ENCODE results near the gene RP2. TPM values are rescaled to one million over a fixed set of nuclear protein-coding genes. Genes with fewer than 3 reads are reported as not detected.
A peak's percentile ranks its signal among the peaks of the same experiment; 100 is the strongest.

Gene RP2
- total RNA-seq: 14.6 TPM

GRCh38 chrX:46836701-46837557 is at the start of gene RP2:
Gene RP2, plus strand, starts transcription at chrX:46837043. Its CDS starts 58 bp downstream, at chrX:46837101.
- H3K27ac ChIP-seq (ENCODE audit: low read depth, low read length): peak within 1 kb of the TSS; percentile 78

DNA sequence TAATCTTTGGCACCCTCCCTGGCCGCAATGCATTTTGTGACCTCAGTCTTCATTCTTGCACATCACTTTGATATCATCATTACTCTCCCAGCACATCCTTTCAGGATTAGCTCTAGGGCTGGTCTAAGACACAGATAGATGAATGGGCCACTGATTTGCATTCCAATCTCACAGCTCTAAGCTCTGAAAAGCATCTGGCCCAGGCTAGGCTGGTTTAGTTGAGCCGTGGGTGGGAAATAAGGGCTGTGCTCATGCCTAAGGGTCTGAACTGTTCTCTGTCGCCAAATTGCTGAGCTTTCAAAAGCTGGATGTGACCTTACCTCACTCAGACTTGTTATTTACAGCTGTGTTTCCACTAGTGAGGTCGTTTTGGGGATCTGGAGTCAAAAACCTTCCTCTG is 47.9 kb upstream of the RP2 start:
- H3K27ac ChIP-seq (ENCODE audit: low read depth, low read length): no peak overlapping the region
- H3K9me3 ChIP-seq (ENCODE audit: control insufficient read depth in 3 of 3, low read length in 3 of 3): no peaks in the 10 kb centered on the region
- H3K4me3 ChIP-seq (ENCODE audit: low read length in 3 of 3): no peak overlapping the region
- H3K27me3 ChIP-seq (ENCODE audit: control insufficient read depth in 3 of 3, insufficient read depth in 3 of 3, low read length in 3 of 3): no peaks in the 10 kb centered on the region
- peaks cover 0 to 3% (median 0%) of the 10 kb centered on the region in 3 donors for H3K4me1 ChIP-seq (ENCODE audit: control insufficient read depth in 3 of 3, insufficient read depth in 3 of 3, low read length in 3 of 3)
- H3K9ac ChIP-seq (ENCODE audit: low read depth in 1 of 3, low read length in 3 of 3): no peak overlapping the region
- H3K36me3 ChIP-seq (ENCODE audit: control insufficient read depth in 3 of 3, insufficient read depth in 3 of 3, low read length in 3 of 3): no peaks in the 10 kb centered on the region

More at GRCh38 chrX:46836701-46837557, at the start of gene RP2:
- no peaks in the 10 kb centered on the region for H3K27me3 ChIP-seq (ENCODE audit: control insufficient read depth in 3 of 3, insufficient read depth in 3 of 3, low read length in 3 of 3)
- no peaks in the 10 kb centered on the region for H3K36me3 ChIP-seq (ENCODE audit: control insufficient read depth in 3 of 3, insufficient read depth in 3 of 3, low read length in 3 of 3)
- no peaks in the 10 kb centered on the region for H3K9me3 ChIP-seq (ENCODE audit: control insufficient read depth in 3 of 3, low read length in 3 of 3)
- H3K4me3 ChIP-seq (ENCODE audit: low read length in 3 of 3): peak within 1 kb of the TSS; percentile 83 to 88 (median 85)
- H3K9ac ChIP-seq (ENCODE audit: low read depth in 1 of 3, low read length in 3 of 3): peak within 1 kb of the TSS; percentile 80 to 87 (median 85)
- no peaks in the 10 kb centered on the region for H3K4me1 ChIP-seq (ENCODE audit: control insufficient read depth in 3 of 3, insufficient read depth in 3 of 3, low read length in 3 of 3)

DNA sequence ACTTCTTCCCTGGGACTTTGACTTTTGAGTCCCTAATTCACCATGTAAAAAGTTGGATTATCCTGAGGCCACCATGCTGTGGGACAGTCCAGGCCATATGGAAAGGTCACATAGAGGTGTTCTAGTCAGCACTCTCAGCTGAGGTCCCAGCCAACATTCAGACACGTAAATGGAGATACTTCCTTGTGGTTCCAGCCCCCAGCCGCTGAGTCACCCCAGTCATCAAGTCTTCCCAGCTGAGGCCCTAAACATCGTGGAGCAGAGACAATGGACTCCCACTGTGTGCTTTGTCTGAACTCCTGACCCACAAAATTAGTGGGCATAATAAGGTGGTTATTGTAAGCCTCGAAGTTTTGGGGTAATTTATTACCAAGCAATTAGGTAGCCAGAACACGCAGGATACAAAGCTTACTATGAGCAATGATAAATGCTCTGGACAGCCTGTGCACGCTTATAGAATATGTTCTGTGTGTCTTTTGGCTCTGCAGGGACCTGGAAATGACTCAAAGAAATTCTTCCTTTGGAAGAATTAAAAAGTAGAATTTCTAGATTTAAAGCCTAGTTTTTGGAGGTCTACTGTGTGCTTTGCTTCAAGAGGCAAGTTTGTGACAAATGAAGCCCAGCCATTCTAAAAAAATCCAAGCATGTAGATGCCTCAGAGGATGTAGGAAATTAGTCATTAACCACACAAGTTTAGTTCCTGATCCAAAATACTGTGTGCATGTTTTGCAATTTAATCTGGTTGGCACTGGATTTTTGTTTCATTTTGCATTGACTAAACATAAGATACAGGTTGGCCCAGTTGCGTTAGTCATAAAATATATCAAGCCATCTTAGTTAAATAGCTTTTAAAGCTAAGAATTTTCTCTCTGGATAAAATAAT is 44.7 kb upstream of the RP2 start:
- Histone ChIP-seq H3K27me3 (ENCODE audit: control insufficient read depth in 3 of 3, insufficient read depth in 3 of 3, low read length in 3 of 3) (no peaks in the 10 kb centered on the region), H3K9me3 (ENCODE audit: control insufficient read depth in 3 of 3, low read length in 3 of 3) (no peaks in the 10 kb centered on the region), H3K4me3 (ENCODE audit: low read length in 3 of 3) (no peak overlapping the region), H3K36me3 (ENCODE audit: control insufficient read depth in 3 of 3, insufficient read depth in 3 of 3, low read length in 3 of 3) (no peaks in the 10 kb centered on the region), H3K4me1 (ENCODE audit: control insufficient read depth in 3 of 3, insufficient read depth in 3 of 3, low read length in 3 of 3) (peaks cover 0 to 3% (median 0%) of the 10 kb centered on the region in 3 donors), H3K9ac (ENCODE audit: low read depth in 1 of 3, low read length in 3 of 3) (no peak overlapping the region), H3K27ac (ENCODE audit: low read depth, low read length) (no peak overlapping the region)

- H3K36me3 ChIP-seq (ENCODE audit: control insufficient read depth in 3 of 3, insufficient read depth in 3 of 3, low read length in 3 of 3): no peaks in the 10 kb centered on the region
- peaks cover 0 to 3% (median 0%) of the 10 kb centered on the region in 3 donors for H3K4me1 ChIP-seq (ENCODE audit: control insufficient read depth in 3 of 3, insufficient read depth in 3 of 3, low read length in 3 of 3)
- H3K27ac ChIP-seq (ENCODE audit: low read depth, low read length): no peak overlapping the region
- H3K27me3 ChIP-seq (ENCODE audit: control insufficient read depth in 3 of 3, insufficient read depth in 3 of 3, low read length in 3 of 3): no peaks in the 10 kb centered on the region
- no peak overlapping the region for H3K4me3 ChIP-seq (ENCODE audit: low read length in 3 of 3)
- no peak overlapping the region for H3K9ac ChIP-seq (ENCODE audit: low read depth in 1 of 3, low read length in 3 of 3)
- H3K9me3 ChIP-seq (ENCODE audit: control insufficient read depth in 3 of 3, low read length in 3 of 3): no peaks in the 10 kb centered on the region
Observed at GRCh38 chrX:46792810-46793188, 44.0 kb upstream of the RP2 start.

- H3K9me3 ChIP-seq (ENCODE audit: control insufficient read depth in 3 of 3, low read length in 3 of 3): no peaks in the 10 kb centered on the region
- H3K4me3 ChIP-seq (ENCODE audit: low read length in 3 of 3): no peak overlapping the region
- no peaks in the 10 kb centered on the region for H3K36me3 ChIP-seq (ENCODE audit: control insufficient read depth in 3 of 3, insufficient read depth in 3 of 3, low read length in 3 of 3)
- no peak overlapping the region for H3K9ac ChIP-seq (ENCODE audit: low read depth in 1 of 3, low read length in 3 of 3)
- no peak overlapping the region for H3K27ac ChIP-seq (ENCODE audit: low read depth, low read length)
- peaks cover 0 to 3% (median 0%) of the 10 kb centered on the region in 3 donors for H3K4me1 ChIP-seq (ENCODE audit: control insufficient read depth in 3 of 3, insufficient read depth in 3 of 3, low read length in 3 of 3)
- no peaks in the 10 kb centered on the region for H3K27me3 ChIP-seq (ENCODE audit: control insufficient read depth in 3 of 3, insufficient read depth in 3 of 3, low read length in 3 of 3)
Observed at GRCh38 chrX:46793386-46794143, 43.3 kb upstream of the RP2 start.

- H3K9ac ChIP-seq (ENCODE audit: low read depth in 1 of 3, low read length in 3 of 3): no peak overlapping the region
- H3K27me3 ChIP-seq (ENCODE audit: control insufficient read depth in 3 of 3, insufficient read depth in 3 of 3, low read length in 3 of 3): no peaks in the 10 kb centered on the region
- H3K4me1 ChIP-seq (ENCODE audit: control insufficient read depth in 3 of 3, insufficient read depth in 3 of 3, low read length in 3 of 3): peaks cover 0 to 3% (median 0%) of the 10 kb centered on the region in 3 donors
- no peak overlapping the region for H3K4me3 ChIP-seq (ENCODE audit: low read length in 3 of 3)
- no peaks in the 10 kb centered on the region for H3K9me3 ChIP-seq (ENCODE audit: control insufficient read depth in 3 of 3, low read length in 3 of 3)
- no peak overlapping the region for H3K27ac ChIP-seq (ENCODE audit: low read depth, low read length)
- H3K36me3 ChIP-seq (ENCODE audit: control insufficient read depth in 3 of 3, insufficient read depth in 3 of 3, low read length in 3 of 3): no peaks in the 10 kb centered on the region
Observed at GRCh38 chrX:46796574-46797191, 40.2 kb upstream of the RP2 start.

DNA sequence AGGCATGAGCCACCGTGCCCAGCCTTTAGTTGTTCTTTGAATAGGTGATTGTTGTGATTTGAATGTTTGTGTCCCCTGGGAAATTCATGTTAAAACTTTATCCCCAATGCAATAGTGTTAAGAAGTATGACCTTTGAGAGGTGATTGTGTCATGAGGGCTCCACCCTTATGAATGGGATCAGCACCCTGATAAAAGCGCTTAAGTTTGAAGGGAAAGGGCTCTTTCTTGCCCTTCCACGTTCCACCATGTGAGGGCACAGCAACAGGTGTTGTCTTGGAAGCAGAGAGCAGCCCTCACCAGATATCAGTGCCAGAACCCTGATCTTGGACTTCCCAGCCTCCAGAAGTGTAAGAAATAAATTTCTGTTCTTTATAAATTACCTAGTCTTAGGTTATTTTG is 33.7 kb upstream of the RP2 start:
- no peaks in the 10 kb centered on the region for H3K36me3 ChIP-seq (ENCODE audit: control insufficient read depth in 3 of 3, insufficient read depth in 3 of 3, low read length in 3 of 3)
- H3K4me3 ChIP-seq (ENCODE audit: low read length in 3 of 3): no peak overlapping the region
- H3K27me3 ChIP-seq (ENCODE audit: control insufficient read depth in 3 of 3, insufficient read depth in 3 of 3, low read length in 3 of 3): no peaks in the 10 kb centered on the region
- no peaks in the 10 kb centered on the region for H3K4me1 ChIP-seq (ENCODE audit: control insufficient read depth in 3 of 3, insufficient read depth in 3 of 3, low read length in 3 of 3)
- no peak overlapping the region for H3K9ac ChIP-seq (ENCODE audit: low read depth in 1 of 3, low read length in 3 of 3)
- no peak overlapping the region for H3K27ac ChIP-seq (ENCODE audit: low read depth, low read length)
- H3K9me3 ChIP-seq (ENCODE audit: control insufficient read depth in 3 of 3, low read length in 3 of 3): no peaks in the 10 kb centered on the region

- Histone ChIP-seq H3K27me3 (ENCODE audit: control insufficient read depth in 3 of 3, insufficient read depth in 3 of 3, low read length in 3 of 3) (no peaks in the 10 kb centered on the region), H3K27ac (ENCODE audit: low read depth, low read length) (no peak overlapping the region), H3K36me3 (ENCODE audit: control insufficient read depth in 3 of 3, insufficient read depth in 3 of 3, low read length in 3 of 3) (no peaks in the 10 kb centered on the region), H3K4me1 (ENCODE audit: control insufficient read depth in 3 of 3, insufficient read depth in 3 of 3, low read length in 3 of 3) (no peaks in the 10 kb centered on the region), H3K9me3 (ENCODE audit: control insufficient read depth in 3 of 3, low read length in 3 of 3) (no peaks in the 10 kb centered on the region), H3K4me3 (ENCODE audit: low read length in 3 of 3) (no peak overlapping the region), H3K9ac (ENCODE audit: low read depth in 1 of 3, low read length in 3 of 3) (no peak overlapping the region)
Observed at GRCh38 chrX:46805270-46805669, 31.6 kb upstream of the RP2 start.

- H3K27me3 ChIP-seq (ENCODE audit: control insufficient read depth in 3 of 3, insufficient read depth in 3 of 3, low read length in 3 of 3): peaks cover 0 to 4% (median 0%) of the 10 kb centered on the region in 3 donors
- no peaks in the 10 kb centered on the region for H3K4me1 ChIP-seq (ENCODE audit: control insufficient read depth in 3 of 3, insufficient read depth in 3 of 3, low read length in 3 of 3)
- H3K4me3 ChIP-seq (ENCODE audit: low read length in 3 of 3): no peak overlapping the region
- H3K36me3 ChIP-seq (ENCODE audit: control insufficient read depth in 3 of 3, insufficient read depth in 3 of 3, low read length in 3 of 3): no peaks in the 10 kb centered on the region
- H3K9ac ChIP-seq (ENCODE audit: low read depth in 1 of 3, low read length in 3 of 3): no peak overlapping the region
- no peak overlapping the region for H3K27ac ChIP-seq (ENCODE audit: low read depth, low read length)
- H3K9me3 ChIP-seq (ENCODE audit: control insufficient read depth in 3 of 3, low read length in 3 of 3): no peaks in the 10 kb centered on the region
Observed at GRCh38 chrX:46811121-46811520, 25.7 kb upstream of the RP2 start.
